BE2C (cell line): ENCODE measurements around the gene OR4N5.
"Not testable (repeated sequence)": the region's sequence is repeated elsewhere in the genome, so short reads cannot be mapped to it uniquely, and the experiment has no call there.

Source experiments
- DNase-seq: peaks from one replicate; pipeline ENCODE4 v3.0.0-alpha.2; 2020
- H3K27me3 ChIP-seq: fragments of 250-450 bp; sonication (Bioruptor Pico); 2 replicates; pipeline ENCODE4 v1.5.1; 2020; ENCODE audit warnings: mild to moderate bottlenecking
- H3K36me3 ChIP-seq: fragments of 250-450 bp; sonication (Bioruptor Pico); 2 replicates; pipeline ENCODE4 v1.5.1; 2020; ENCODE audit warnings: mild to moderate bottlenecking
- H3K4me1 ChIP-seq: fragments of 250-450 bp; sonication (Bioruptor Pico); 2 replicates; pipeline ENCODE4 v1.5.1; 2020
- H3K4me3 ChIP-seq: 2 replicates; pipeline ENCODE4 v1.5.1; 2011; ENCODE audit warnings: low read depth, low read length
- H3K9me3 ChIP-seq: fragments of 250-450 bp; sonication (Bioruptor Pico); 2 replicates; pipeline ENCODE4 v1.5.1; 2020
- CTCF ChIP-seq: IDR thresholded peaks from 2 replicates; pipeline ENCODE4 v1.5.1; 2012; ENCODE audit warnings: mild to moderate bottlenecking, low read depth, low read length

The OR4N5 gene

GRCh38 chr14:20116748-20117147, 21.9 kb upstream of the OR4N5 start:
- Histone ChIP-seq H3K4me3 (no peak overlapping the region), H3K9me3 (no peaks in the 10 kb centered on the region), H3K36me3 (no peaks in the 10 kb centered on the region), H3K4me1 (no peaks in the 10 kb centered on the region), H3K27me3 (no peaks in the 10 kb centered on the region)
- no peak for DNase-seq
- TF ChIP-seq CTCF: no peak

- no peaks in the 10 kb centered on the region for H3K4me1 ChIP-seq
- H3K36me3 ChIP-seq: no peaks in the 10 kb centered on the region
- no peak for DNase-seq
- TF ChIP-seq CTCF: no peak
- no peaks in the 10 kb centered on the region for H3K9me3 ChIP-seq
- no peaks in the 10 kb centered on the region for H3K27me3 ChIP-seq
- H3K4me3 ChIP-seq: no peak overlapping the region
These were observed 19.8 kb upstream of the OR4N5 start for GRCh38 chr14:20118795-20119194.

DNA sequence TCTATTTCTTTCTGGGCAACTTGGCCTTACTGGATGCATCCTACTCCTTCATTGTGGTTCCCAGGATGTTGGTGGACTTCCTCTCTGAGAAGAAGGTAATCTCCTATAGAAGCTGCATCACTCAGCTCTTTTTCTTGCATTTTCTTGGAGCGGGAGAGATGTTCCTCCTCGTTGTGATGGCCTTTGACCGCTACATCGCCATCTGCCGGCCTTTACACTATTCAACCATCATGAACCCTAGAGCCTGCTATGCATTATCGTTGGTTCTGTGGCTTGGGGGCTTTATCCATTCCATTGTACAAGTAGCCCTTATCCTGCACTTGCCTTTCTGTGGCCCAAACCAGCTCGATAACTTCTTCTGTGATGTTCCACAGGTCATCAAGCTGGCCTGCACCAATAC, 5.3 kb downstream of the OR4N5 start:
- Histone ChIP-seq H3K4me1 (no peaks in the 10 kb centered on the region), H3K27me3 (no peaks in the 10 kb centered on the region), H3K36me3 (no peaks in the 10 kb centered on the region), H3K4me3 (no peak overlapping the region), H3K9me3 (no peaks in the 10 kb centered on the region)
- peak; percentile 8 for DNase-seq
- peak; percentile 35 for TF ChIP-seq CTCF

DNA sequence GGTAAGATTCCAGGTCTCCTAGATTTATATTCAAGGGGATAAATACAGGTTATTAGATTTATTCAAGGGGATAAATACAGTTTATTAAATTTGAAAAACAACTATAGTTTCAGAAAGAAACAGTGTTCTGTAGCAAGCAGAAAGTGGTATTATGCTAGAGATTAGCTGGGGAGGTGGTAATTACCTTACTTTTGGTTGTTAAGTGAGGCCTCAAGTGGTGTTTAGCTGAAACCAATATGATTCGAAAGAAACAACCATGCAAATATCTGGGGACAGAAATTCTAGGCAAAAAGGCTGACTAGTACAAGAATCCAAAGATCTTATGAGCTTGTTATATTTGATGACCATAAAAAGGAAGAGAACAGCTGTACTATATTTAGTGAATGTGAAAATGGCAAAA, 6.2 kb downstream of the OR4N5 start:
- DNase-seq: no peak
- no peak for TF ChIP-seq CTCF
- Histone ChIP-seq H3K4me3 (no peak overlapping the region), H3K36me3 (no peaks in the 10 kb centered on the region), H3K27me3 (no peaks in the 10 kb centered on the region), H3K4me1 (no peaks in the 10 kb centered on the region), H3K9me3 (no peaks in the 10 kb centered on the region)

DNA sequence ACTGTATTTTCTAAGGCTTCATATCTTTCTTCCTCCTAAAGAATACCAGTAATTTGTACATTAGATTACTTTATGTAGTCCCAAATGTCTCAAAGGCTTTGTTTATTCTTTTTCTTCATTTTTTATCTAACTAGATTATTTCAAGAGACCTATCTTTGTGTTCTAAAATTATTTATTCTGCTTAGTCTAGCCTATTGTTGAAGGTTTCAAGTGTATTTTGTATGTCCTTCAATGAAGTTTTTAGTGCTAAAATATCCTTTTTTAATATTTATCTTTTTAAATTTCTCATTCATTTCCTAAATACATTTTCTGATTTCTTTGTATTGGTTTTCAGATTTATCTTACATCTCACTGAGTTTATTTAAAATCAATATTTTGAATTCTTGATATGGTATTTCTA, 25.8 kb downstream of the OR4N5 start:
- H3K9me3 ChIP-seq: no peaks in the 10 kb centered on the region
- H3K4me1 ChIP-seq: no peaks in the 10 kb centered on the region
- no peak for TF ChIP-seq CTCF
- no peaks in the 10 kb centered on the region for H3K27me3 ChIP-seq
- DNase-seq: no peak
- H3K36me3 ChIP-seq: no peaks in the 10 kb centered on the region
- no peak overlapping the region for H3K4me3 ChIP-seq

DNA sequence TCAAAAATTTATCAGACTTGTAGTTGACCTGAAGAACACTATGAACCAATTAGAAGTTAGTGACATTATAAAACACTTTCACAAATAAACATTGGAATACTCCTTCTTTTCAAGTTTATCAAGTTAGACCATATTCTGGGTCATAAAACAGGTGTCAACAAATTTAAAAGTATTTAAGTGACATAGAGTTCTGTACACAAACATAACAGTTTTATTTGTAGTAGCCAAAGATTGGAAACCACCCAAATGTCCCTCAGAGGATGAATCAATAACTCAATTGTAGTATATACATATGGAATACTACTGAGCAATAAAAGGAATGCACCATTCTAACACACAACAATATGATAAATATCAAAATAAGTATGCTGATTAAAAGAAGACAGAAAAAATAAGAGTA, 28.5 kb downstream of the OR4N5 start:
- Histone ChIP-seq H3K9me3 (no peaks in the 10 kb centered on the region), H3K36me3 (no peaks in the 10 kb centered on the region), H3K27me3 (no peaks in the 10 kb centered on the region), H3K4me3 (no peak overlapping the region), H3K4me1 (no peaks in the 10 kb centered on the region)
- DNase-seq: no peak
- no peak for TF ChIP-seq CTCF

GRCh38 chr14:20169852-20170251, 31.2 kb downstream of the OR4N5 start:
- DNase-seq, H3K36me3 ChIP-seq, H3K27me3 ChIP-seq, H3K4me3 ChIP-seq, H3K4me1 ChIP-seq, H3K9me3 ChIP-seq: not testable (repeated sequence)

DNA sequence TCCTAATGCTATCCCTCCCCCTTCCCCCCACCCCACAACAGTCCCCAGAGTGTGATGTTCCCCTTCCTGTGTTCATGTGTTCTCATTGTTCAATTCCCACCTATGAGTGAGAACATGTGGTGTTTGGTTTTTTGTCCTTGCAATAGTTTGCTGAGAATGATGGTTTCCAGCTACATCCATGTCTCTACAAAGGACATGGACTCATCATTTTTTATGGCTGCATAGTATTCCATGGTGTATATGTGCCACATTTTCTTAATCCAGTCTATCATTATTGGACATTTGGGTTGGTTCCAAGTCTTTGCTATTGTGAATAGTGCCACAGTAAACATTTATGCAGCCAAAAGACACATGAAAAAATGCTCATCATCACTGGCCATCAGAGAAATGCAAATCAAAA, 35.6 kb downstream of the OR4N5 start:
- H3K27me3 ChIP-seq, H3K36me3 ChIP-seq, H3K9me3 ChIP-seq, H3K4me3 ChIP-seq, H3K4me1 ChIP-seq, DNase-seq: not testable (repeated sequence)
